ENCODE measurements around the gene AKAP8L.

Gene AKAP8L

GRCh38 chr19:15332311-15332996, 86.3 kb downstream of the AKAP8L start, which contains the start of gene BRD4:
Gene BRD4, minus strand, starts transcription at chr19:15332539. Its CDS starts 59,440 bp downstream, at chr19:15273099.
- Histone ChIP-seq H3K27ac (ENCODE audit: low read depth, low read length) (peak within 1 kb of the TSS; percentile 93), H3K9me3 (ENCODE audit: control insufficient read depth, insufficient read depth, low read depth, low read length) (no peaks in the 10 kb centered on the region), H3K4me3 (ENCODE audit: low read depth, low read length) (peak within 1 kb of the TSS; percentile 97), H3K4me1 (ENCODE audit: control insufficient read depth, insufficient read depth, low read length) (0 out of 2 replicates have a peak, but pooled peaks cover 2% of the 10 kb centered on the region), H3K36me3 (ENCODE audit: control insufficient read depth, insufficient read depth, low read length) (no peaks in the 10 kb centered on the region), H3K9ac (ENCODE audit: low read length) (peak within 1 kb of the TSS; percentile 95), H3K27me3 (ENCODE audit: control insufficient read depth, insufficient read depth, low read length) (no peaks in the 10 kb centered on the region)

DNA sequence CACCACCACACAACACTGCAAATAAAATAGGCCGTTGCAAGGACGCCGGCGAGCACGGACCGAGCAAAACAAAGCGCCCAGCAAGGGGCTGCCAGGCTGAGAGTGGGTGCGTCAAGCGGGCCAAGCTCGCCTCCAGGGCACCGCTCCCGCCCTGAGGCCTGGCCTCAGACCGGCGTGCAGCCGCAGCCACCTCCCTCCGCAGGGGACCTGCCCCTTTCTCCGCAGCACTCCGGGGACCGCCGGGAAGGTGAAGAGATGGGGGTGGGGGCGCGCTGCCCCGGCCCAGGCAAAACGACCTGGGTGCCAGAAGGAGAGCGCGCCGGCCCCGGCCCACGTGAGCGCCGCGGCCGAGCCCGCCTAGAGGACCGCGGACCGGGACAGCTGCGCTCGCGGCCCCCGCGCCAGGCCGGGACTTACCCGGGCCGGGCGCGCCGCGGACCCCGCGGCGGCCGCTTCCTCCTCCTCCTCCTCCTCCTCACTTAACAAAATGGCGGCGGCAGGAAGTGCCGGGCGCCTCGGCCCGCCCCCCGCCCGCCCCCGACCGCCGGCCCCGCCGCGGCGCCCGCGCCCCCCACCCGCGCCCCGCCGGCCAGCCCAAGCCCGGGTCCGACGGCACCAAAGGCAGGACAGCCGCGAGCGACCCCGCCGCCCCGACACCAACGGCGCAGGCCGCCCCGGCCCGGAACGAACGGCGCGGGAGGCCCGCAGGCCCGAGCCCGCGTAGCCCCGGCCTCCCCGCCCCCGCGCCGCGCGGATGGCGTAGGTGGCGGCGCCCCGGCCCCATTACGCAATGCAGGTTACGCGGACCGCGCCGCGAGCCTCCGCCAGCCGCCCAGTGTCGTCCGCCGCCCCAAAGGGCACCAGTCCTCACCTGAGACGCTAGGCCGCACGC, 87.1 kb downstream of the AKAP8L start:
- peak overlapping the region; percentile 95 for H3K9ac ChIP-seq (ENCODE audit: low read length)
- no peaks in the 10 kb centered on the region for H3K9me3 ChIP-seq (ENCODE audit: control insufficient read depth, insufficient read depth, low read depth, low read length)
- H3K4me3 ChIP-seq (ENCODE audit: low read depth, low read length) = peak overlapping the region; percentile 97
- H3K27ac ChIP-seq (ENCODE audit: low read depth, low read length) = peak overlapping the region; percentile 93
- no peaks in the 10 kb centered on the region for H3K36me3 ChIP-seq (ENCODE audit: control insufficient read depth, insufficient read depth, low read length)
- peaks cover 7% of the 10 kb centered on the region; the same call in 1 of the 2 replicates for H3K4me1 ChIP-seq (ENCODE audit: control insufficient read depth, insufficient read depth, low read length)
- no peaks in the 10 kb centered on the region for H3K27me3 ChIP-seq (ENCODE audit: control insufficient read depth, insufficient read depth, low read length)

DNA sequence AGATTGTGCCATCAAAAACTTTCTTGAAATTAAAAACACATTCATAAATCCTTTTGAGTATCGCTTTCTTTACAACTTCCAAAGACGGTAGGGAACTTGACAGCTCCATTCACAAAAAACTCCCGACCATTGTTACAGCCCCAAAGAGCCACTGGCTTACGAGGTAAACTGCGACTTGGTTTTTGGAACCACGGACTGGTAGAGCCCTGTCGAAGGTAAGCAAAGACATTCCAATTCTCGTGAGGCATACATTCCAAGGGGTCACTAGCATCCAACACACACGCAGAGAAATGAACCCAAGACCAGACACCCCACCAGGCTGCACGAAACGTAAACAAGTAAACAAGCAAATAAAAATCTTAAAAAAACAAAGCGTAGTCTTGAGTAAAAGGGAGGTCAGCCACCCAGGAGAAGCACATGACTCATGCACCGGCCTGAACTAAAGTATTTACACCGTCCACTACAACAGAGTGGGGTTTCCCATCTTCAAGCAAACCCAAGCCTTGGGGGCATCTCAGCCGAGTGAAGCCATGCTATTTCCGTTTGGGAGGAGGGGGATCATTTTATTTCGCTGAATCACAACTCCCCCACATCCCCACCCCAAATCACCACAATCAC, 87.9 kb downstream of the AKAP8L start:
- Histone ChIP-seq H3K27me3 (ENCODE audit: control insufficient read depth, insufficient read depth, low read length) (no peaks in the 10 kb centered on the region), H3K9ac (ENCODE audit: low read length) (peak overlapping the region; percentile 95), H3K4me1 (ENCODE audit: control insufficient read depth, insufficient read depth, low read length) (peaks cover 9% of the 10 kb centered on the region; the same call in 1 of the 2 replicates), H3K27ac (ENCODE audit: low read depth, low read length) (peak overlapping the region; percentile 93), H3K4me3 (ENCODE audit: low read depth, low read length) (peak overlapping the region; percentile 97), H3K36me3 (ENCODE audit: control insufficient read depth, insufficient read depth, low read length) (no peaks in the 10 kb centered on the region), H3K9me3 (ENCODE audit: control insufficient read depth, insufficient read depth, low read depth, low read length) (no peaks in the 10 kb centered on the region)

All from HUES6 (cell line).